Prostate gland (tissue), 2 donors: ENCODE measurements around the gene KRTAP9-8. TPM values are rescaled to one million over a fixed set of nuclear protein-coding genes. Genes with fewer than 3 reads are reported as not detected.
"Not testable (repeated sequence)": the region's sequence is repeated elsewhere in the genome, so short reads cannot be mapped to it uniquely, and the experiment has no call there.

Experiments
- DNase-seq: peaks from one replicate; pipeline ENCODE4 v3.0.0-alpha.2; 2019; ENCODE audit warnings: low spot score
- H3K27ac ChIP-seq, 2 donors: fragments of 200-600 bp; sonication (generic); 2 replicates each; pipeline ENCODE4 v1.5.1; 2017 to 2019
- H3K27me3 ChIP-seq: fragments of 200-600 bp; sonication (generic); replicated peaks from 2 replicates; pipeline ENCODE4 v1.5.1; 2019; ENCODE audit not compliant: insufficient read depth
- H3K36me3 ChIP-seq, 2 donors: fragments of 200-600 bp; sonication (generic); 1 replicate in 1 of 2; 2 replicates in 1 of 2; pipeline versions ENCODE4 v1.5.1 to v1.8.1; 2017 to 2019
- H3K4me1 ChIP-seq: fragments of 200-600 bp; sonication (generic); replicated peaks from 2 replicates; pipeline ENCODE4 v1.5.1; 2019
- H3K4me3 ChIP-seq, 2 donors: fragments of 200-600 bp; sonication (generic); 2 replicates each; pipeline ENCODE4 v1.5.1; 2017 to 2019
- H3K9me3 ChIP-seq: fragments of 200-600 bp; sonication (generic); 2 replicates; pipeline ENCODE4 v1.5.1; 2017
- POLR2A ChIP-seq: fragments of 450-650 bp; IDR thresholded peaks from one replicate; pipeline ENCODE4 v1.6.1; 2016; ENCODE audit warnings: antibody characterized with exemption, mild to moderate bottlenecking
- POLR2AphosphoS5 ChIP-seq: sonication (generic); formaldehyde crosslinking; IDR thresholded peaks from one replicate; pipeline ENCODE4 v1.6.1; 2017; ENCODE audit warnings: antibody characterized with exemption
- WGBS: methylation state at CpG from one replicate; pipeline ENCODE4 v1.1.5; 2018; 5-methylcytosine and 5-hydroxymethylcytosine counted together
- intact Hi-C: fragments of 100-400 bp; cut with DNase I; formaldehyde crosslinking; loops from one replicate; pipeline ENCODE4 v1.14.2; 2022
- total RNA-seq, 2 donors: library from RNA; depleted of rRNA; stranded (reverse); fragments of >200 nt; gene quantifications; one replicate each; pipeline ENCODE4 v1.1.0, GENCODE V29; 2016
- TF ChIP-seq, protein P1 (sequence below), 4 experiments: fragments of 200-600 bp in 2 of 4; fragments of 450-650 bp in 2 of 4; sonication (generic) in 2 of 4; IDR thresholded peaks; 1 replicate in 3 of 4; 2 replicates in 1 of 4; pipeline ENCODE4 v1.5.1; 2016 to 2019; ENCODE audit warnings: antibody characterized with exemption in 4 of 4, mild to moderate bottlenecking in 2 of 4, moderate library complexity in 2 of 4

KRTAP9-8 gene
- total RNA-seq, 2 donors from 2014 or later: not detected

GRCh38 chr17:41254861-41255260, 17.1 kb downstream of the KRTAP9-8 start:
- no peaks in the 10 kb centered on the region for H3K4me1 ChIP-seq
- intact Hi-C loops: no loop called here
- TF ChIP-seq POLR2A: no peak

GRCh38 chr17:41255381-41256290, 17.8 kb downstream of the KRTAP9-8 start, which contains the start of gene KRTAP9-9:
KRTAP9-9 (plus strand) TSS chr17:41255384.
- H3K27ac ChIP-seq, intact Hi-C loops, H3K27me3 ChIP-seq, H3K9me3 ChIP-seq, H3K4me3 ChIP-seq, DNase-seq, H3K36me3 ChIP-seq, H3K4me1 ChIP-seq: not testable (repeated sequence)
- WGBS: 88% methylated on average over 4 of the region's 5 CpGs

More at GRCh38 chr17:41254861-41255260, 17.1 kb downstream of the KRTAP9-8 start:
- 0% methylated on average over 1 of the region's 1 CpG for WGBS
- H3K27ac ChIP-seq: no peak overlapping the region
- H3K9me3 ChIP-seq: no peaks in the 10 kb centered on the region
- no peak overlapping the region for H3K4me3 ChIP-seq
- no peaks in the 10 kb centered on the region for H3K27me3 ChIP-seq
- no peaks in the 10 kb centered on the region for H3K36me3 ChIP-seq
- no peak for DNase-seq

DNA sequence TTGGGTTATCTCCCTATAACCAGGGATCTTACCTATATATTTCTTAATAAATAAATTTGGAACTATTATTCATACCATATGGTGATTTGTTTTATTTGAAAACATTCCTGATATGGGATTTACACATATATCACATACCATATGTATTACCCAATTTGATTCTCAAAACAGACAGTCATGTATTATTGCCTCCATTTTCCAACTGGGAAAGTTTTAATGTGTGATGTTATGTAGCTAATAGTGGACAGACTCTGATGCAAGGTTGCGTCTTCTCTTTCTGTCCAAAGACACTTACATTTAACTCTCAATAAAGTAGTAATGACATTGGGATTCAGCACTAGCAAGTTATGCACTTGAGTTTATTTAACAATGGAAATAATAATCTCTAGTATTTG, 18.5 kb downstream of the KRTAP9-8 start:
- Histone ChIP-seq H3K27me3 (no peaks in the 10 kb centered on the region), H3K36me3 (no peaks in the 10 kb centered on the region), H3K27ac (no peak overlapping the region), H3K9me3 (no peaks in the 10 kb centered on the region), H3K4me1 (no peaks in the 10 kb centered on the region), H3K4me3 (no peak overlapping the region)
- DNase-seq: no peak
- 88% methylated on average over 1 of the region's 1 CpG for WGBS
- intact Hi-C loops: no loop called here
- TF ChIP-seq POLR2A: no peak
- no peak for TF ChIP-seq POLR2AphosphoS5
- TF ChIP-seq, protein P1, sequence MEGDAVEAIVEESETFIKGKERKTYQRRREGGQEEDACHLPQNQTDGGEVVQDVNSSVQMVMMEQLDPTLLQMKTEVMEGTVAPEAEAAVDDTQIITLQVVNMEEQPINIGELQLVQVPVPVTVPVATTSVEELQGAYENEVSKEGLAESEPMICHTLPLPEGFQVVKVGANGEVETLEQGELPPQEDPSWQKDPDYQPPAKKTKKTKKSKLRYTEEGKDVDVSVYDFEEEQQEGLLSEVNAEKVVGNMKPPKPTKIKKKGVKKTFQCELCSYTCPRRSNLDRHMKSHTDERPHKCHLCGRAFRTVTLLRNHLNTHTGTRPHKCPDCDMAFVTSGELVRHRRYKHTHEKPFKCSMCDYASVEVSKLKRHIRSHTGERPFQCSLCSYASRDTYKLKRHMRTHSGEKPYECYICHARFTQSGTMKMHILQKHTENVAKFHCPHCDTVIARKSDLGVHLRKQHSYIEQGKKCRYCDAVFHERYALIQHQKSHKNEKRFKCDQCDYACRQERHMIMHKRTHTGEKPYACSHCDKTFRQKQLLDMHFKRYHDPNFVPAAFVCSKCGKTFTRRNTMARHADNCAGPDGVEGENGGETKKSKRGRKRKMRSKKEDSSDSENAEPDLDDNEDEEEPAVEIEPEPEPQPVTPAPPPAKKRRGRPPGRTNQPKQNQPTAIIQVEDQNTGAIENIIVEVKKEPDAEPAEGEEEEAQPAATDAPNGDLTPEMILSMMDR (IDR thresholded peaks at IDR 0.05): no peak

DNA sequence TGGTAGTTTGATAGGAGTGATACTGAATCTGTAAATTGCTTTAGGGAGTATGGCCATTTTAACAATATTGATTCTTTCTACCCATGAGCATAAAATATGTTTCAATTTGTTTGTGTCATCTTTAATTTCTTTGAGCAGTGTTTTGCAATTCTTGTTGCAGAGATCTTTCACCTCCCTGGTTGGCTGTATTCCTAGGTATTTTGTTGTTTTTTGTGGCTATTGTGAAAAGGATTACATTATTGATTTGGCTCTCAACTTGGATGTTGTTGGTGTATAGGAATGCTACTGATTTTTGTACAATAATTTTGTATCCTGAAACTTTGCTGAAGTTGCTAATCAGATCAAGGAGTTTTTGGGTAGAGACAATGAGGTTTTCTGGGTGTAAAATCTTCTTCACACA, 20.6 kb downstream of the KRTAP9-8 start:
- Histone ChIP-seq H3K36me3 (no peaks in the 10 kb centered on the region), H3K4me1 (no peaks in the 10 kb centered on the region), H3K4me3 (no peak overlapping the region), H3K9me3 (no peaks in the 10 kb centered on the region), H3K27ac (no peak overlapping the region), H3K27me3 (no peaks in the 10 kb centered on the region)
- no peak for DNase-seq
- intact Hi-C loops: no loop called here
- TF ChIP-seq, protein P1 (IDR thresholded peaks at IDR 0.05): no peak
- TF ChIP-seq POLR2AphosphoS5 (no peak), POLR2A (no peak)

GRCh38 chr17:41263212-41263611, 25.4 kb downstream of the KRTAP9-8 start:
- DNase-seq: no peak
- H3K27me3 ChIP-seq: no peaks in the 10 kb centered on the region
- no peak for TF ChIP-seq POLR2A
- no peak for TF ChIP-seq POLR2AphosphoS5
- TF ChIP-seq, protein P1 (IDR thresholded peaks at IDR 0.05): no peak
- no peak overlapping the region for H3K4me3 ChIP-seq
- 93% methylated on average over 2 of the region's 2 CpGs for WGBS
- no peaks in the 10 kb centered on the region for H3K4me1 ChIP-seq
- H3K36me3 ChIP-seq: no peaks in the 10 kb centered on the region
- H3K27ac ChIP-seq: no peak overlapping the region
- H3K9me3 ChIP-seq: no peaks in the 10 kb centered on the region
- intact Hi-C loops: no loop called here

DNA sequence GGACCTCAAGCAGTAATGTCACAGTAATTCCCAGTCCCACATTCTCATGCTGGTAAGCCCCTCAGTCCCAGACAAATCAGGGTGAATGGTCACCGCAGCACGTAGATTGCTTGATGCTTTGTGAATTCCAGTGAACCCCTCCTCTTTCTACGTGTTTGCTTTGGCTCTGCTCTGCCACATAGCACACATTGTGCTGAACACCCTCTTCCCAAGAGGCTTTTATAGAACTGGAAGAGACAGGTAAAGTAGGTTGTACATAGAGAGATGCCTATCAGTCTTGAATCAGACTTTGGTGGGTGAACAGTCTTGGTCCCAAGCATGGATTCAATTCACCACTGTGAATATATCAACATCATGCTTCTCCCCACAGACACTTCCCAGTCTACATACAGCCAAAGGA, 26.8 kb downstream of the KRTAP9-8 start:
- no peaks in the 10 kb centered on the region for H3K9me3 ChIP-seq
- H3K27me3 ChIP-seq: no peaks in the 10 kb centered on the region
- no peaks in the 10 kb centered on the region for H3K4me1 ChIP-seq
- no peaks in the 10 kb centered on the region for H3K36me3 ChIP-seq
- TF ChIP-seq POLR2A: no peak
- TF ChIP-seq POLR2AphosphoS5: peak; percentile 51
- WGBS: 40% methylated on average over 3 of the region's 3 CpGs
- H3K4me3 ChIP-seq: no peak overlapping the region
- intact Hi-C loops: no loop called here
- no peak overlapping the region for H3K27ac ChIP-seq
- no peak for DNase-seq
